SKM-1 (cell line): ENCODE results near the gene GPRIN2.

ENCODE experiments used
- DNase-seq: peaks from one replicate; lab custom pipeline; 2025; ENCODE audit not compliant: unreplicated experiment; lab: John Stamatoyannopoulos, UW

GPRIN2 gene

DNA sequence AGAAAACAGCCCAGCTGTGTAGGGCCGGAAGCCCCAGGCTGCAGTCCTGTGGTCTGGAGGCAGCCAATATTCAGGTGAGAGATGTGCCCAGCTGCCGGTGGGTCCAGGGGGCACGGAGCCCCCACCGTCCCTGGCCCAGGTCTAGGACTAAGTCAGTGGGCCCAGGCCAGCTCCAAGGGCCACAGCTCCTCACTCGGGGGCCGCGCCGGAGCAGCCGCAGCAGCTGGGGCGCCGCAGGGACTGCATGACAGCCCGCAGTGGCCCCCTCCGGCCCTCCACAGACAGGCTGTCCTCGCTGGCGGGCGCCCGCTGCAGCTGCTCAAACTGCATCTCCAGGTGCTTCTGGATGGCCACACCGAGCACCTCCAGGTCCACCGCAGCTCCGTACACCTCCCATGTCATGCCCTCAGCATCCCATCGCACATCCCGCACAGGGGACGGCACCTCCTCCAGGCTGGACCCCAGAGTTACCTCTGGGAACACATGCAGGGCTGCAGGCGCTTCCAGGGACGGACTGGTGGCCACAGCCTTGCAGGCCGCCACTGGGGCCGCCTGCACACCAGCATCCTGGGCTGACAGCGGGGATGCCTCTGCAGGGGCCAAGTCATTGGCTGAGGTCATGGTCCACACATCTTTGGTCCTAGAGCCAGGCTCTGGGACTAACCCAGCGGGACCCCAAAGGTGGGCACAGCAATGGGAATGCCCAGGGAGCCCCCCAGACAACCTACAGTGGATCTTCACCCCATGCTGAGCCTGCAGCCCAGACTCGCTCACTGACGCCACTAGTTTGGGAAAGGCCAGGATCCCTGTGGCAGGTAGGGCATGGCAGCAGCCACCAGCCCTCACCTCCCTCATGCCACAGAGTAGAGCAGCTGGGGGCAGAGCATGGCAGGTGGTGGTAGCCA is 7.0 kb downstream of the GPRIN2 start:
- no peak for DNase-seq

DNA sequence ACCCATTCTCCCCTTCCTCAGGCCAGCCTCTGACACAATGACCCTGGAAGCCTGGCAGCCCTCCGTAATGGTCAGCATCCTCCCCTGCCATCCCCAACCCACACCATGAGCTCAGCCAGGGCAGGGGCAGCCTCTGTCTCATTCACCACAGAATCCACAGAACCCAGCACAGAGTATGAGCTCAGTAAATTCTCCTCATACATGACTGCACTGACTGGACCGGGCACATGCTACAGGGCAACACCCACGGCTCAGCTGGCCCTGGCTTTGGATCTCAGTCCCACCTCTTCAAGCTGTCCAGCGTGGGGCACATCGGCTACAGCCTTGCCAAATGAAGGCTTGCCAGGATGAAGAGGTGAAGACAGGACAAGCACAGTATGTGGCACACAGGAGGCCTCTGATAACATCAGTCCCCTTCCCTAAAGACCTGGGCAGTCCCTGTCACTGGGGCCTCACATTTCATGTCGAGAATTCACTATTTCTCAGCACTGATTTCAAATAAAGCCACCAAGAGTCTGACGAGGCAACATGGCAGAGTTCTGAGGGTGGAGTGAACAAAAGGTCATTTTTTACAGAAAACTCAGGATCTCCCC is 7.9 kb downstream of the GPRIN2 start:
- no peak for DNase-seq

DNA sequence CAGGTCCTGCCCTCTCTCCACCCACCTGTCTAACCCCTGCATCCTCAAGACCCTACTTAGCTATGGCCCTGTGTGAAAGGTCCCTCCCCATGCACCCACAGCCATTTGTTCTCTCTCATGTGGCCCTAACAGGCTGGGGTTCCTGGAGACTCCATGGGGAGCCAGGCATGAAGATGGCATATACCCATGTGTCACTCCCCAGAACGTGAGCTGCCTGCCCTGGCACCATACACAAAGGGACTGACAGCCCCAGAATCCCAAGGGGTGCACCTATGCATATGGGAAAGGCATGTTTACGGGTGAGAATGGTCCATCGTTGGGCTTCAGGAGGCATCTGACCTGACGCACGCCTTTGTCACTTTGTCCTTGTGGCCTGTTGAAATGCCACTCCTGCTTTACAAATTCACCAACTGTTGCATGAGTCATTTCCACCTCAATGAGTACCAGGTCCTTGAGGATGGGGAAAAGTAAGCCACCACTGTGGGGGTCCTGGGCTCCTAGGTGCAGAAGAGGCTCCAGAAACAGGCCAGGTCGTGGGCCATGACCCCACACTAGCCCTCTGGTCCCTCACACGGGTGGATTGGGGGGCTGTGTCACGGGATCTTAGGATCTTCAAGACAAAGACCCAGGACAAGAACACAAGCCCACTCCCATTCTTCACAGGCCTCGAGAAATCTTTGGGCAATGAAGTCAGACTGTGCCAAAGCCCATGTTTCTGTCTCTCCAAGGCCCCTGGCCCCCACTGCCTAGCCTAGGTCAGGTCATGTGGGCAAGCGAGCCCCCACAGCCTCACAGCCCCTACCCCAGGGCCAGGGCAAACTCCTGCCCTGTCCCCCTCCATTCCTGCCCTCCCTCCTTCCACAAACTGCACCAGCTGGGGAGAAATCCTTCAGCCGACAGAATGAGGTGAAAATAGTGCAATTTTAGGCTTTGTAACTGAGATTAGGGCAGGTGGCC is 8.6 kb downstream of the GPRIN2 start:
- no peak for DNase-seq

DNA sequence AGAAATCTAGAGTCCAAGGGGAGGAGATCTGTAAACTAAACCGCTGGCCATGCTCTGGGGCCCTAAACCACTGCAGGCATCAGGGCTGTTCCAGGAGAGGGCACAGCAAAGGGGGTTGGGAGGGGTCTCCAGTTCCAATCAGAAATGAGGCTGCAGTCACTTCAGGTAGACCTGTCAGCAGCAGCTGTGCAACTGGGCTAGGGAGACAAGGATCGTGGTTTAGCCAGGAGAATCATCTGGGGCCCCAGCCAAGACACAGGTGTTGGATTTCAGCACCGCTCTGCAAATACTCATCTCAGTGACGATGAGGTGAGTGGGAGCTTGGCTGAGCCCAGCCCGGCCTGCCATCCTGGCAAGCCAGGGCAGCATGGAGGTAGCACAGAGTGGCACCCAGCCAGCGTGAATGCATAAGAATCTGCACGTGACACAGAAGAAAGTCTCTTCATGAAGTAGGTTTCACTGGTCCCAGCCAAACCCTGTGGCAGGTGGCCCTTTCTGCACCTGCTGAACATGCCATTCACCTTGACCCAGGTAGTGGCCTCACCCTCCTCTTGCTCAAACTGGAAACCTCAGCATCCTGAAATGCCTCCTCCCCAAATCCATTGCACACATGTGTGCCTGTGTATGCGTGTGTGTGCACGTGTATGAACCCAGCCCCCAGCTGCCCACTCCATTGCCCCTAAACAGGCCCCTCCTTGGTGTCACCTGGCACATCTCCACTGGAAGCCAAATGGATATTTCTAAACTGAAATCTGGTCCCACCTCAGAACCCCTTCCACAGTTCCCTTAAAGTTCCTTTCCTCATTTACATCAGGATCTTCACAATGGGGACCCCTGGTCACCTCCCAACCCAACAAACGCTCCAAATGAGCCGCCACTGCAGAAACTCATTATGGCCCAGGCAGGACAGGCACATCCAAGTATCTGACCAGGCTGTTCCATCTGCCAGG is 9.6 kb downstream of the GPRIN2 start:
- no peak for DNase-seq

GRCh38 chr10:46545861-46546590 is 10.4 kb downstream of the GPRIN2 start:
- DNase-seq, result no peak

- peak; percentile 16 for DNase-seq
These were observed 11.3 kb downstream of the GPRIN2 start for GRCh38 chr10:46544989-46545791.

DNA sequence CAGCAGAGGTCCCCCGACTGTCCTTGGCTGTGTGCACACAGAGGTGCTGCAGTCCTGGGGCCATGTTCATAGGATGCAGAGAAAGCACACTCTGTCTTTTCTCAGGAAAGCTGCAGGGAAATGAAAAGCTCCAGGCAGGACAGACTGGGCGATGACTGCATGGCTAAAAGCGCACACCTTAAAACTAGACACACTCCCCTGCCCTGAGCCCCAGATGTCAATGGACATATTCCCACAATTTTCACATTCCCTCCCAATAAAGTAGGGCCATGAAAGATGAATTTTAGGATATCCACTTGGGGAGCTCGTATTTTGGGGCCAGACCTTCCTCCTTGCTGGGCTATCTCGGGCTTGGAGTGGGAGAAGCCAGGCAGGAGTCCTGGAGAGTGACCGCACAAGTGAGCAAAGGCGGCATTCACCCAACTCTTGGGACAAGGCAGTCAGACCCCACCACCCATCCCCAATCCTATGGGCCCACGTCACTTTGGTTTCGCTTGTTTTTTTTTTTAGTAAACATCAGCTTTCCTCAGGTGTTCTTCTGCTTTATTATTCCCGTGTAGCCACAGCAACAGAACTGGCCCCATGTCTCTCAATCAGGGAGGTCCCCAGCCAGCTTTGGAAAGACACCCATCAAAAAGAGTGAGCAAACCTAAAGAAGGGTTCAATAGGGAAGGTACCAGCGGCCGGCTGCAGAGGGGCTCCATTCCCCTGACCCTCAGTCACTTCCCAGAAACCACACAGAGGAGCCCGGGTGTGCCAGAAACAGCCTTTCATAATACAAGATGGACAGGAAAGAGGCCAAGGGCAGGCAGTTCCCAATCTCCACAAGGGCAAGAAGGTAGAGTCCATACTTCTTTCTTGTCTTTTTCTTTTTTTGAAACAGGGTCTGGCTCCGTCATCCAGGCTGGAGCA is 12.7 kb downstream of the GPRIN2 start:
- no peak for DNase-seq

DNA sequence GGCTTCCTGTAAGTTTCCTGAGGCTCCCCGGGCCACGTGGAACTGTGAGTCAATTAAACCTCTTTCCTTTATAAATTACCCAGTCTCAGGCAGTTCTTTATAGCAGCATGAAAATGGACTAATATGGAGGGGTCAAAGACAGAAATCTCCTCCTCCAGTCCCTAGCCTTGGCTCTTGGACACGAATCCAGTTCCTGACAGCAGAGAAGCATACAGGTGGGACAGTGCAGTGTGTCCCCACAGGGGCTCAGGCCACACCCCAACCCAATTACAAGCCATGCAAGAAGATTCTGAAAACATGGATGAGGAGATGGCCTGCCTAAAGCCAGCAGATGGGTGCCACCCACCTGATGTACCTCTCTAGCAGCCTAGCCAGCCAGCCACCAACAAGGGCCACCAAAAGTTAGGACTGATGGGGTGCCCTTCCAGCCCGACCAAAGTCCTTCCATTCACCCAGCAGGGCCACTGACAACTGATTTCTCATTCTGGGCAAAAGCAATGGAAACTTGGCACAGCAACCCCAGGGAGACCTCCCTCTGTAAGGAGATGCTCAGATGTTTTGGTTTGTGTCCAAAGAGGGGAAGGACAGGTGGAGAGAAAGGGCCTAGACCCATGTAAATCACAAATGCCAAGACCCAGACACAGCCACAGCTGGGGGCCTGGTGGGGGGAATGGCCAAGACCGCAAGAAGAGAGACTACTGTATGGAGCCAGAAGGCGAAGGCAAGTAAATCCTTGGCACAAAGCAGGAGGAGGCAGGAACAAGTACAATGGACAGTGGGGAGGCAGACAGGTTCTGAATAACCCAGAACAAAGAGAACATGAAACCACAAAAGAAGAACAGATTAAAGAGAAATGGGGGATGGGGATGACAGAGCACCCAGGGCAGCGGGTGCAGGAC is 13.6 kb downstream of the GPRIN2 start:
- no peak for DNase-seq

DNA sequence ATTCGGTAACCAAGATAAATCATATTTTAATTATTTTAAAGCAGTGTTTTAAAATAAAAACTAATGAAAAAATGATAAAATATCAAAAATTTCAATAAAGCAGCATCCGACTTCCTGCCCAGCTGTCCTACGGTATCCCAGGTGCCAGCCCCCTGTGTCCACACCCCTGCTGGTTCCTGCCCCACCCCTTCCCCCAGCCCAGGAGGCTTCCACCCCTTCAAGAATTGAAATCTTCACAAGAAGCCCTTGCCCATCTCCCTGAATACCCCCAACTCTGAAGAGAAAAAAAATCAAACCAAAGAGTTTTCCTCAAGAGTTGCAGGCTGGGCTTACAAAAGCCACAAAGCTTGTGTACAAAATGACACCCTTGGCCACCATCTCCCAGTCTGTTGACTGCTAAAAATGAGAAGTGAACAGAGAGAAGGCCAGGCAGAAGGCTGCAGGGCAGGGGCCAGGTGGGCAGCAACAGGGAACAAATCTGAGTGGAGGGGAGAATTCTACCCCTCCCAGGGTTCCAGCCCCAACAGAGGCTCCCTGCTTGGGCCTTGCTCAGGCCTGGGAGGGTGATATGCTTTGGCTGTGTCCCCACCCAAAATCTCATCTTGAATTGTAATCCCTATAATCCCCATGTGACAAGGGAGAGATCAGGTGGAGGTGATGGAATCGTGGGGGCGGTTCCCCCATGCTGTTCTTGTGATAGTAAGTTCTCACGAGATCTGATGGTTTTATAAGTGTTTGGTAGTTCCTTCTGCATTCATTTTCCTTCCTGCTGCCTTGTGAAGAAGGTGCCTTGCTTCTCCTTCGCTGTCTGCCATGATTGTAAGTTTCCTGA is 14.5 kb downstream of the GPRIN2 start:
- DNase-seq, result no peak

DNA sequence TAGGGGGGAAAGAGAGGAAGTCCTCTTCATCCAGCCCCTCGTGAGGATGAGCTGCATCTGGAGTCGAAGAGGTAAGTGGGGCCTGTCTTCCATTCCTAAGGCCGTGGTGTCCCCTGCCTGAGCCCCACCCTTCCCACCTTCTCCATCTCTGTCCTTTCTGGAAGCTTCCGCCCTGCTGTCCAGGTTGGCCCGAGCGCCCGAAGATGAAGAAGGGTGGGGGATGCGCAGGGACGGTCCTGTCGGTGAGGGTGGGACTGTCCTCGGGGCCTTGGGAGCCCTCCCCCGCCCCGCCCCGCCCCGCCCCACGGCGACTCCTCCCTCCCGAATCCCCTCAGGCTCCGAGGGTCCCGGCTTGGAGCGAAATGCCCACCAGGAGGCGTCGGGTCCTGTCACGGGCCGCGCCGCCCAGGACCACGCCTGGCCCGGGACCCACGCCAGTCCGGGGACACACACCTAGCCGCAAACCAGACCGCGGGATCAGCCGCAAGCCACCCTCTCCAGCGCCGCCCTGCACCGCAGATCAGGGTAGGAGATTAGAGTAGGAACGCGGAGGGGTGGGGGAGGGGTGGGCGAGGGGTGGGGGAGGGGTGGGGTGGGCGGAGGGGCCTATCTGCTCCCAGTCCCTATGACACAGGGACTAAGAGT is 15.3 kb downstream of the GPRIN2 start:
- DNase-seq, result no peak

DNA sequence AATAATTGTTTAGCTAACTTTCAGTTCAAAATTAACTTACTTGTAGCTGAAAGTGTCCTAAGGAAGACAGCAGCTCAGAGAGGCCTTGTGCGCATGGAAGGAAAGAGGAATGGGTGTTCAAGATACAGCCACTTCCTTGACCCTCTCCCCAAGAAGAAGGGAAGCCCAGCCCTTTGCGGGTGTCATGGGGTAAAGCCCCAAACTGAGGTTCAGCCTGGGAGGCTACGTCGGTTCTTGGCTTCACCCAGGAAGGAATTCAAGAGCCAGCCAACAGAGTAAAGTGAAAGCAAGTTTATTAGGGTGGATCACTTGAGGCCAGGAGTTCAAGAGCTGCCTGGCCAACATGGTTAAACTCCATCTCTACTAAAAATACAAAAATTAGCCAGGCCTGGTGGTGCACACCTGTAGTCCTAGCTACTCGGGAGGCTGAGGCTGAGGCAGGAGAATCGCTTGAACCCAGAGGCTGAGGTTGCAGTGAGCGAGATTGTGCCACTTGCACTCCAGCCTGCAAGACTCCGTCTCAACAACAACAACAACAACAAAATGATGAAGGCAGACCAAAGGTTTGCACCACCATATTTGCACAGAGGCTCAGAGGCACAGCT is 15.9 kb downstream of the GPRIN2 start:
- DNase-seq, result no peak

DNA sequence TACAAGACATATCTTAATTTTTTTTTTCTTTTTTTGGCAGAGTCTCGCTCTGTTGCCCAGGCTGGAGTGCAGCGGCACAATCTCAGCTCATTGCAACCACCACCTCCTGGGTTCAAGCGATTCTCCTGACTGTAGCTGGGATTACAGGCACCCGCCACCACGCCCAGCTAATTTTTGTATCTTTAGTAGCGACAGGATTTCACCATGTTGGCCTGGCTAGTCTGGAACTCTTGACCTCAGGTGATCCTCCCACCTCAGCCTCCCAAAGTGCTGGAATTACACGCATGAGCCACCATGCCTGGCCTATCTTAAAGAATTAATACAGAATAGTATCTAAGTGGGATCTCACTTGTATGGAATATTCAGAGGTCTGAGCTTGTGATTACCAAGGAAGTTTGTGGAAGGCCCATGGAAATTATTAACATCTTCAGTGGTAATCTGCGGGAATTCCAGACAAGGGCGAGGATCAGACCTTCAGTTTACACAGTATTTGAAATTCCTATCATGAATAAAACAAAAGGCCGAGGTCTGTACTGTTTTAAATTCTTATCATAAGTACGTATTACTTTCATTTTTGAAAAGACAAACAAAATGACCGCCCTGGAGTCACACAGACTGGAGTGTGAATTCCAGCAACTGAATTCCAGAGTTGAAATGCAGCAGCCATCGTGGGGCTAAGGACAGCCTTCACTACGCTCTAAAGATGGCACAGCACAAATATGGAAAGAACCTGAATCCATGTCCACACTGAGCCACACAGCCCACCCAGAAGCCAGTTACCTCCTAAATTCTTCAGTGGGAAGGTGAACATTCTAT is 16.7 kb downstream of the GPRIN2 start:
- no peak for DNase-seq

DNA sequence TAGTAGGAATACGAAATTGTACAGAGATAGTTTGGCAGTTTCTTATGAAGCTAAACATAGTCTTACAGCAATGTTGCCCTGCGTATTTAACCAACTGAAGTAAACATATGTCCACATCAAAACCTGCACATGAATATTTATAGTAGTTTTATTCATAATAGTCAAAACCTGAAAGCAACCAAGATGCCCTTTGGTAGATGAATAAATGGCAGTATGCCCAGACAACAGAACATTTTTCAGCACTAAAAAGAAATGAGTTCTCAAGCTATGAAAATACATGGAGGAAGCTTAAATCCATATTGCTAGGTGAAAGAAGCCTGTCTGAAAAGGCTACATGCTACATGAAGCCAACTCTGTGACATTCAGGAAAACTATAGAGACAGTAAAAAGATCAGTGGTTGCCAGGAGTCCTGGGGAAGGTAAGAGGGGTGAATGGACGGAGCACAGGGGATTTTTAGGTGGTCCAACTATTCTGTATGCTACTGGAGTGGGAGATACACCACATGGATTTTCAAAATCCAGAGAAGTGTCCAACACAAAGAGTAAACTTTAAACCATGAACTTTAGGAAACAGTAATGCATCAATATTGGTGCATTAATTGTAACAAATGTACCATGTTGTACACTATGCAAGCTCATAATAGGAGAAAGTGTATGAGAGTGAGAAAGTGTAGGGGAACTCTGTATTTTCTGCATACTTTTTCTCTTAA is 17.6 kb downstream of the GPRIN2 start:
- no peak for DNase-seq

DNA sequence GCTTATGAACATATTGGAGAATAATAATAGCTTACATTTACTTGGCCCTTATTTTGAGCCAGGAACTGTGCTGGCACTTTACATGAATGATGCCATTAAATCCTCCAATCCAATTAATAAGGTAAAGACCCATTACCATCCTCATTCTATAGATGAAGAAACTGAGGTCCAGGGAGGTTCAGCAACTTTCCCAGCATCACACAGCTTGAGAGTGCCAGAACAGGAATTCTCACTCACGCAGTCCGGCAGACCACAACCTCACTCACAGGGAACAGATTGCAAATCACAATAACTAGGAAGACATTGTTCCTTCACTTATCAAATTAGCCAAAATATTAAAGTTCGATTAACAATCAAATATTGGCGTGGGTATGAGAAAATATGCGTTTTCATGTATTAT is 18.3 kb downstream of the GPRIN2 start:
- no peak for DNase-seq
